ENCODE results near the gene DIAPH1.

The DIAPH1 gene

GRCh38 chr5:141518618-141519015 is 100.2 kb downstream of the DIAPH1 start:
- Histone ChIP-seq H3K9me3 (replicated peaks; ENCODE audit: insufficient read depth, low read length) (no peaks in the 10 kb centered on the region), H3K4me3 (ENCODE audit: low read length) (no peak overlapping the region), H3K4me1 (ENCODE audit: low read length) (peaks cover 47% of the 10 kb centered on the region), H3K27me3 (replicated peaks; ENCODE audit: insufficient read depth, low read length) (no peaks in the 10 kb centered on the region), H3K79me2 (ENCODE audit: low read length) (no peaks in the 10 kb centered on the region), H3K9ac (ENCODE audit: low read length) (no peak overlapping the region), H4K20me1 (ENCODE audit: insufficient read depth, low read length) (no peaks in the 10 kb centered on the region), H3F3A (ENCODE audit: insufficient read depth, low read length) (peaks cover 21% of the 10 kb centered on the region), H3K27ac (ENCODE audit: low read length) (no peak overlapping the region), H2AFZ (ENCODE audit: low read length) (no peak overlapping the region), H3K9me2 (replicated peaks; ENCODE audit: insufficient read depth, low read length) (no peaks in the 10 kb centered on the region), H3K4me2 (ENCODE audit: low read depth, low read length) (no peak overlapping the region), H3K36me3 (replicated peaks; ENCODE audit: insufficient read depth, low read length) (no peaks in the 10 kb centered on the region; the same call in none of the 2 replicates)
- TF ChIP-seq CTCF (IDR thresholded peaks at IDR 0.05; ENCODE audit: low read length) (no peak), EZH2phosphoT487 (IDR thresholded peaks at IDR 0.05; ENCODE audit: low read length) (no peak), EZH2 (optimal IDR thresholded peaks at IDR 0.05; ENCODE audit: low read depth, low read length) (no peak)
- DNase-seq = no peak

GRCh38 chr5:141517880-141518617 is 100.8 kb downstream of the DIAPH1 start:
- H3K4me3 ChIP-seq (ENCODE audit: low read length) = no peak overlapping the region
- no peaks in the 10 kb centered on the region for H3K9me3 ChIP-seq (replicated peaks; ENCODE audit: insufficient read depth, low read length)
- no peaks in the 10 kb centered on the region for H3K79me2 ChIP-seq (ENCODE audit: low read length)
- no peaks in the 10 kb centered on the region for H3K9me2 ChIP-seq (replicated peaks; ENCODE audit: insufficient read depth, low read length)
- no peaks in the 10 kb centered on the region for H3K27me3 ChIP-seq (replicated peaks; ENCODE audit: insufficient read depth, low read length)
- no peaks in the 10 kb centered on the region; the same call in none of the 2 replicates for H3K36me3 ChIP-seq (replicated peaks; ENCODE audit: insufficient read depth, low read length)
- H3K4me2 ChIP-seq (ENCODE audit: low read depth, low read length) = no peak overlapping the region
- H3K4me1 ChIP-seq (ENCODE audit: low read length) = peaks cover 43% of the 10 kb centered on the region
- H3F3A ChIP-seq (ENCODE audit: insufficient read depth, low read length) = peaks cover 25% of the 10 kb centered on the region
- no peak for DNase-seq
- no peak overlapping the region for H3K27ac ChIP-seq (ENCODE audit: low read length)
- H3K9ac ChIP-seq (ENCODE audit: low read length) = no peak overlapping the region
- no peaks in the 10 kb centered on the region for H4K20me1 ChIP-seq (ENCODE audit: insufficient read depth, low read length)
- TF ChIP-seq EZH2 (optimal IDR thresholded peaks at IDR 0.05; ENCODE audit: low read depth, low read length) (no peak), EZH2phosphoT487 (IDR thresholded peaks at IDR 0.05; ENCODE audit: low read length) (no peak), CTCF (IDR thresholded peaks at IDR 0.05; ENCODE audit: low read length) (no peak)
- H2AFZ ChIP-seq (ENCODE audit: low read length) = no peak overlapping the region

GRCh38 chr5:141517312-141517711 is 101.5 kb downstream of the DIAPH1 start:
- no peak overlapping the region for H3K4me3 ChIP-seq (ENCODE audit: low read length)
- H3K9ac ChIP-seq (ENCODE audit: low read length) = no peak overlapping the region
- no peaks in the 10 kb centered on the region for H3K27me3 ChIP-seq (replicated peaks; ENCODE audit: insufficient read depth, low read length)
- H3F3A ChIP-seq (ENCODE audit: insufficient read depth, low read length) = peaks cover 25% of the 10 kb centered on the region
- H3K9me3 ChIP-seq (replicated peaks; ENCODE audit: insufficient read depth, low read length) = no peaks in the 10 kb centered on the region
- no peaks in the 10 kb centered on the region for H3K79me2 ChIP-seq (ENCODE audit: low read length)
- H4K20me1 ChIP-seq (ENCODE audit: insufficient read depth, low read length) = no peaks in the 10 kb centered on the region
- DNase-seq = no peak
- H3K36me3 ChIP-seq (replicated peaks; ENCODE audit: insufficient read depth, low read length) = no peaks in the 10 kb centered on the region; the same call in none of the 2 replicates
- no peak overlapping the region for H3K4me2 ChIP-seq (ENCODE audit: low read depth, low read length)
- no peak overlapping the region for H3K27ac ChIP-seq (ENCODE audit: low read length)
- H2AFZ ChIP-seq (ENCODE audit: low read length) = no peak overlapping the region
- TF ChIP-seq EZH2 (optimal IDR thresholded peaks at IDR 0.05; ENCODE audit: low read depth, low read length) (no peak), EZH2phosphoT487 (IDR thresholded peaks at IDR 0.05; ENCODE audit: low read length) (no peak), CTCF (IDR thresholded peaks at IDR 0.05; ENCODE audit: low read length) (no peak)
- no peaks in the 10 kb centered on the region for H3K9me2 ChIP-seq (replicated peaks; ENCODE audit: insufficient read depth, low read length)
- H3K4me1 ChIP-seq (ENCODE audit: low read length) = peaks cover 35% of the 10 kb centered on the region
